IMR-90 (cell line): ENCODE measurements around the gene GMEB2. TPM values are rescaled to one million over a fixed set of nuclear protein-coding genes. Genes with fewer than 3 reads are reported as not detected.

Experiments used
- ATAC-seq: fragments of 200-7000 bp; cut with Tn5 transposase; 2 replicates; pipeline ENCODE4 v1.9.1; 2020; ENCODE audit warnings: low read depth, mild to moderate bottlenecking, moderate library complexity
- BruUV-seq: library from RNA; stranded (reverse); fragments of 400-500 nt; replicated peaks from 2 replicates; lab custom pipeline; 2021; lab: Mats Ljungman, UMichigan
- CTCF ChIA-PET: fragments of 300-600 bp; formaldehyde crosslinking; extraction: SDS; loops from one replicate; lab custom pipeline; 2021; ENCODE audit warnings: antibody characterized with exemption; lab: Yijun Ruan, JAX
- POLR2A ChIA-PET: fragments of 300-600 bp; sonication (Branson Sonifier 250); formaldehyde crosslinking; loops from one replicate; lab custom pipeline; 2022; ENCODE audit warnings: antibody characterized with exemption; ENCODE audit not compliant: unreplicated experiment; lab: Charles Lee
- DNase-seq: peaks from one replicate; pipeline ENCODE4 v3.0.0; 2013
- H2AFZ ChIP-seq: replicated peaks from 2 replicates; pipeline ENCODE3; 2013; ENCODE audit warnings: low read length, mild to moderate bottlenecking; ENCODE audit not compliant: poor library complexity
- H2AK5ac ChIP-seq: 2 replicates; pipeline ENCODE4 v1.6.1; 2013; ENCODE audit warnings: low read depth, low read length, inconsistent platforms
- H2AK9ac ChIP-seq: replicated peaks from 2 replicates; pipeline ENCODE3; 2013; ENCODE audit warnings: mild to moderate bottlenecking, low read depth, low read length, moderate library complexity; ENCODE audit not compliant: poor library complexity
- H2BK120ac ChIP-seq: 2 replicates; pipeline ENCODE4 v1.6.1; 2013; ENCODE audit warnings: low read depth, low read length, inconsistent platforms
- H2BK15ac ChIP-seq: 3 replicates; pipeline ENCODE4 v1.6.1; 2013; ENCODE audit warnings: low read depth, low read length, inconsistent platforms
- H2BK20ac ChIP-seq: 2 replicates; pipeline ENCODE4 v1.6.1; 2013; ENCODE audit warnings: low read depth, mild to moderate bottlenecking, inconsistent platforms, low read length, moderate library complexity
- H2BK5ac ChIP-seq: 2 replicates; pipeline ENCODE4 v1.6.1; 2013; ENCODE audit warnings: mild to moderate bottlenecking, low read depth, low read length, inconsistent platforms; ENCODE audit not compliant: poor library complexity, severe bottlenecking
- H3K14ac ChIP-seq: replicated peaks from 2 replicates; pipeline ENCODE4 v1.6.1; 2013; ENCODE audit warnings: low read depth, low read length, inconsistent platforms
- H3K18ac ChIP-seq: 2 replicates; pipeline ENCODE4 v1.6.1; 2013; ENCODE audit warnings: low read depth, low read length, control low read depth
- H3K23ac ChIP-seq: 2 replicates; pipeline ENCODE4 v1.6.1; 2013; ENCODE audit warnings: low read depth, low read length, inconsistent platforms
- H3K27ac ChIP-seq: 2 replicates; pipeline ENCODE4 v1.5.1; 2013; ENCODE audit warnings: mild to moderate bottlenecking, control low read depth, low read length; ENCODE audit not compliant: insufficient read depth
- H3K27me3 ChIP-seq: 2 replicates; pipeline ENCODE4 v1.6.1; 2013; ENCODE audit warnings: low read length; ENCODE audit not compliant: control insufficient read depth, insufficient read depth
- H3K36me3 ChIP-seq: 2 replicates; pipeline ENCODE4 v1.6.1; 2013; ENCODE audit warnings: low read length, mixed read lengths; ENCODE audit not compliant: control insufficient read depth, insufficient read depth
- H3K4ac ChIP-seq: 2 replicates; pipeline ENCODE4 v1.6.1; 2013; ENCODE audit warnings: low read depth, low read length, inconsistent platforms
- H3K4me1 ChIP-seq: 2 replicates; pipeline ENCODE4 v1.6.1; 2013; ENCODE audit warnings: low read length, mixed read lengths; ENCODE audit not compliant: control insufficient read depth, insufficient read depth
- H3K4me2 ChIP-seq: 2 replicates; pipeline ENCODE4 v1.6.1; 2013; ENCODE audit warnings: low read depth, mild to moderate bottlenecking, control low read depth, low read length, moderate library complexity
- H3K4me3 ChIP-seq: 2 replicates; pipeline ENCODE4 v1.5.1; 2013; ENCODE audit warnings: low read depth, mild to moderate bottlenecking, control low read depth, low read length, moderate library complexity; ENCODE audit not compliant: insufficient read depth
- H3K56ac ChIP-seq: 2 replicates; pipeline ENCODE4 v1.6.1; 2013; ENCODE audit warnings: low read length, inconsistent platforms; ENCODE audit not compliant: insufficient read depth; ENCODE audit errors: extremely low read depth
- H3K79me1 ChIP-seq, 2 experiments: 2 replicates each; pipeline ENCODE4 v1.6.1; 2013; ENCODE audit warnings: low read length in 2 of 2, inconsistent platforms in 1 of 2, low read depth in 1 of 2
- H3K9ac ChIP-seq: 2 replicates; pipeline ENCODE4 v1.6.1; 2013; ENCODE audit warnings: low read depth, low read length, control low read depth
- H3K9me1 ChIP-seq: 2 replicates; pipeline ENCODE4 v1.6.1; 2013; ENCODE audit warnings: low read length, inconsistent platforms; ENCODE audit not compliant: insufficient read depth
- H3K9me3 ChIP-seq: 2 replicates; pipeline ENCODE4 v1.6.1; 2013; ENCODE audit warnings: low read length; ENCODE audit not compliant: control insufficient read depth, insufficient read depth
- H4K20me1 ChIP-seq: 2 replicates; pipeline ENCODE4 v1.6.1; 2013; ENCODE audit warnings: low read length, inconsistent platforms; ENCODE audit not compliant: insufficient read depth
- H4K5ac ChIP-seq: 2 replicates; pipeline ENCODE4 v1.6.1; 2013; ENCODE audit warnings: mild to moderate bottlenecking, low read depth, low read length, control low read depth
- H4K8ac ChIP-seq, 2 experiments: 2 replicates each; pipeline ENCODE4 v1.6.1; 2013; ENCODE audit warnings: low read depth in 2 of 2, low read length in 2 of 2, control low read depth in 1 of 2, inconsistent platforms in 1 of 2
- H4K91ac ChIP-seq: 2 replicates; pipeline ENCODE4 v1.6.1; 2013; ENCODE audit warnings: low read depth, low read length, inconsistent platforms; ENCODE audit not compliant: insufficient read depth
- CHD1 ChIP-seq: IDR thresholded peaks from 2 replicates; pipeline ENCODE4 v1.6.1; 2012; ENCODE audit warnings: low read depth, low read length, improper control_type of control experiment
- FOS ChIP-seq: fragments of 150-350 bp; IDR thresholded peaks from 2 replicates; pipeline ENCODE4 v1.6.1; 2016; ENCODE audit warnings: low read depth, low read length
- MAFK ChIP-seq: IDR thresholded peaks from 2 replicates; pipeline ENCODE4 v1.6.1; 2012; ENCODE audit warnings: low read depth, low read length, improper control_type of control experiment
- NFE2L2 ChIP-seq: fragments of 150-350 bp; IDR thresholded peaks from 2 replicates; pipeline ENCODE4 v1.6.1; 2016; ENCODE audit warnings: low read depth, mild to moderate bottlenecking, low read length
- RCOR1 ChIP-seq: IDR thresholded peaks from 2 replicates; pipeline ENCODE4 v1.6.1; 2012; ENCODE audit warnings: mild to moderate bottlenecking, low read length, improper control_type of control experiment; ENCODE audit not compliant: insufficient replicate concordance
- USF2 ChIP-seq: fragments of 150-350 bp; IDR thresholded peaks from 2 replicates; pipeline ENCODE4 v1.6.1; 2017; ENCODE audit warnings: mild to moderate bottlenecking, antibody characterized with exemption, low read length, low read depth
- WGBS, 2 experiments: methylation state at CpG; one replicate each; pipeline versions ENCODE4 v1.1.5 to v1.1.7; 2013; ENCODE audit warnings: missing lambda C conversion rate in 2 of 2; ENCODE audit not compliant: insufficient read length in 1 of 2; ENCODE audit errors: extremely low coverage in 2 of 2; 5-methylcytosine and 5-hydroxymethylcytosine counted together
- dilution Hi-C: fragments of 300-500 bp; cut with HindIII; formaldehyde crosslinking; loops from one replicate; pipeline ENCODE4 v1.14.3; 2018; ENCODE audit warnings: low sequenced_read_pairs; ENCODE audit not compliant: unreplicated experiment
- in situ Hi-C: fragments of 300-500 bp; cut with MboI; formaldehyde crosslinking; loops from 3 replicates; pipeline ENCODE4 v1.14.3; 2019; ENCODE audit warnings: low sequenced_read_pairs, inconsistent platforms, mixed read lengths
- intact Hi-C: fragments of 100-400 bp; cut with micrococcal nuclease; formaldehyde crosslinking; loops from 2 replicates; pipeline ENCODE4 v1.10.0; 2022
- polyA plus RNA-seq, 3 experiments: library from polyadenylated mRNA; depleted of rRNA; stranded (reverse); fragments of >200 nt; gene quantifications; 2 replicates each; pipeline ENCODE4 v1.2.3, GENCODE V29; 2012; ENCODE audit warnings: low replicate concordance in 1 of 3
- total RNA-seq: library from RNA; depleted of rRNA; stranded (reverse); fragments of >200 nt; gene quantifications from 2 replicates; pipeline ENCODE4 v1.2.3, GENCODE V29; 2012

The GMEB2 gene
- total and polyA plus RNA-seq, 2 of the 4 experiments (the other 2 are of a cell fraction) = 5.0 to 10.0 TPM

GRCh38 chr20:63599396-63600050 is 27.4 kb downstream of the GMEB2 start:
- no peak overlapping the region for H3K18ac ChIP-seq
- intact Hi-C loops (no loop called here), dilution Hi-C loops (no loop called here), in situ Hi-C loops (no loop called here)
- no peak overlapping the region for H3K4ac ChIP-seq
- DNase-seq = no peak
- H3K79me1 ChIP-seq = peaks cover 10 to 26% of the 10 kb centered on the region in 2 experiments; a peak in 3 of 4 replicates
- no peak overlapping the region for H2BK20ac ChIP-seq
- 95% methylated on average over 18 of the region's 27 CpGs; no CpG with 5 or more reads in 1 of the 2 experiments for WGBS, 2 experiments
- no peak overlapping the region for H3K4me2 ChIP-seq
- ATAC-seq = no peak
- no peak overlapping the region for H3K27ac ChIP-seq
- H4K20me1 ChIP-seq = peaks cover 4% of the 10 kb centered on the region; the same call in 1 of the 2 replicates
- ChIA-PET CTCF (no interaction called here), POLR2A (no interaction called here)
- no peak overlapping the region for H3K23ac ChIP-seq
- H3K4me1 ChIP-seq = no peaks in the 10 kb centered on the region
- H2BK5ac ChIP-seq = no peak overlapping the region
- H2AFZ ChIP-seq = no peak overlapping the region
- no peak overlapping the region for H3K14ac ChIP-seq
- H3K56ac ChIP-seq = no peak overlapping the region
- no peak for TF ChIP-seq NFE2L2
- TF ChIP-seq USF2 = no peak
- no peak for TF ChIP-seq MAFK
- no peak for TF ChIP-seq FOS
- TF ChIP-seq CHD1 = no peak
- no peak for TF ChIP-seq RCOR1
- H2BK120ac ChIP-seq = no peak overlapping the region
- no peak overlapping the region for H3K4me3 ChIP-seq
- no peaks in the 10 kb centered on the region for H3K9me3 ChIP-seq
- no peak overlapping the region for H2BK15ac ChIP-seq
- H3K36me3 ChIP-seq = peaks cover 43% of the 10 kb centered on the region
- H4K91ac ChIP-seq = no peak overlapping the region
- 0 out of 2 replicates have a peak, but pooled peaks cover under 1% of the 10 kb centered on the region for H3K9me1 ChIP-seq
- H2AK5ac ChIP-seq = no peak overlapping the region
- H3K27me3 ChIP-seq = no peaks in the 10 kb centered on the region
- no peak overlapping the region for H2AK9ac ChIP-seq
- no peak overlapping the region for H3K9ac ChIP-seq
- no peak overlapping the region for H4K5ac ChIP-seq
- H4K8ac ChIP-seq = no peak overlapping the region
- BruUV-seq = no TSS peak
